ENCODE data around the gene UBQLN4.
"Not testable (repeated sequence)": the region's sequence is repeated elsewhere in the genome, so short reads cannot be mapped to it uniquely, and the experiment has no call there.

Gene UBQLN4

GRCh38 chr1:156080863-156081179 lies 27.2 kb upstream of the UBQLN4 start:
- no peak for DNase-seq

- no peak for DNase-seq
These were observed 26.8 kb upstream of the UBQLN4 start for GRCh38 chr1:156080241-156080862.

- no peak for DNase-seq
These were observed 26.2 kb upstream of the UBQLN4 start for GRCh38 chr1:156079762-156080161.

GRCh38 chr1:156078728-156079127 lies 25.1 kb upstream of the UBQLN4 start:
- no peak for DNase-seq

GRCh38 chr1:156077430-156077760 lies 23.8 kb upstream of the UBQLN4 start:
- no peak for DNase-seq

- no peak for DNase-seq
These were observed 23.2 kb upstream of the UBQLN4 start for GRCh38 chr1:156076609-156077429.

GRCh38 chr1:156075775-156076204 lies 22.2 kb upstream of the UBQLN4 start:
- no peak for DNase-seq

- DNase-seq, result no peak
These were observed 21.6 kb upstream of the UBQLN4 start for GRCh38 chr1:156075162-156075561.

GRCh38 chr1:156074661-156075060 lies 21.1 kb upstream of the UBQLN4 start:
- DNase-seq, result no peak

GRCh38 chr1:156073740-156074139 lies 20.1 kb upstream of the UBQLN4 start:
- no peak for DNase-seq

- no peak for DNase-seq
These were observed 19.6 kb upstream of the UBQLN4 start for GRCh38 chr1:156073110-156073687.

GRCh38 chr1:156072251-156072650 lies 18.7 kb upstream of the UBQLN4 start:
- no peak for DNase-seq

GRCh38 chr1:156071332-156071816 lies 17.8 kb upstream of the UBQLN4 start:
- DNase-seq, result not testable (repeated sequence)

- DNase-seq, result peak; percentile 87
These were observed 16.9 kb upstream of the UBQLN4 start for GRCh38 chr1:156070548-156070947.

- DNase-seq, result no peak
These were observed 16.2 kb upstream of the UBQLN4 start for GRCh38 chr1:156069490-156070455.

GRCh38 chr1:156067262-156067661 lies 13.7 kb upstream of the UBQLN4 start:
- no peak for DNase-seq

- DNase-seq, result no peak
These were observed 12.3 kb upstream of the UBQLN4 start for GRCh38 chr1:156065871-156066270.

GRCh38 chr1:156065212-156065611 lies 11.6 kb upstream of the UBQLN4 start:
- no peak for DNase-seq

- DNase-seq, result no peak
These were observed 11.0 kb upstream of the UBQLN4 start for GRCh38 chr1:156064615-156065014.

- no peak for DNase-seq
These were observed 10.3 kb upstream of the UBQLN4 start for GRCh38 chr1:156063997-156064285.

- no peak for DNase-seq
These were observed 8.6 kb upstream of the UBQLN4 start for GRCh38 chr1:156062189-156062588.

GRCh38 chr1:156060937-156061636 lies 7.5 kb upstream of the UBQLN4 start, which contains the start of gene RAB25:
TSS of gene RAB25 (plus strand) at chr1:156061160. CDS start at chr1:156061401, 241 bp downstream.
- no peak for DNase-seq

Measured in DMS 273 treated with DMSO at 0.1 percent for 48 hours (cell line).